NCI-H524 treated with DMSO at 0.1 percent for 48 hours (cell line): ENCODE data around the gene MTMR1.

Experiments used
- DNase-seq: peaks from one replicate; lab custom pipeline; 2025; lab: John Stamatoyannopoulos, UW

The MTMR1 gene

GRCh38 chrX:150692831-150693724 is at the start of gene MTMR1:
MTMR1 (plus strand) TSS chrX:150693396; CDS start chrX:150693531, 135 bp downstream.
- no peak for DNase-seq

DNA sequence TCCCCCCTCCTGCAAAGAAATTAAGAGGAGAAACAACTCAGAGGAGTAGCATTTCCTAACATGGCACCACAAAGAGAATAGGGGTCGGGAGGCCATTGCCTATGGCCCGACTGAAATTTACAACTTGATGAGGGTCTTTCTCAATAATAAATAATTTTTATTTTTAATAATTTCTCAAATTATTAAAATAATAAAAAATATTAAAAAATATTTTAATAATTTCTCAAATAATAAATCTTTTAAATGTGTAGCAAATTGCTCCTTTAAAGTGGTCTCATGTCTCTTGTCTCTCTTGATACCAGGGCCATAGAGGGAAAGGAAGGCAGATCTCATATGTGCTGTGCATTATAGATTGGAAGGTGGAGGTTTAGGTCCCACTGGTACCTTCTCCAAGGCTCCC is 49.2 kb upstream of the MTMR1 start:
- no peak for DNase-seq

GRCh38 chrX:150644422-150644821 is 48.8 kb upstream of the MTMR1 start:
- no peak for DNase-seq

DNA sequence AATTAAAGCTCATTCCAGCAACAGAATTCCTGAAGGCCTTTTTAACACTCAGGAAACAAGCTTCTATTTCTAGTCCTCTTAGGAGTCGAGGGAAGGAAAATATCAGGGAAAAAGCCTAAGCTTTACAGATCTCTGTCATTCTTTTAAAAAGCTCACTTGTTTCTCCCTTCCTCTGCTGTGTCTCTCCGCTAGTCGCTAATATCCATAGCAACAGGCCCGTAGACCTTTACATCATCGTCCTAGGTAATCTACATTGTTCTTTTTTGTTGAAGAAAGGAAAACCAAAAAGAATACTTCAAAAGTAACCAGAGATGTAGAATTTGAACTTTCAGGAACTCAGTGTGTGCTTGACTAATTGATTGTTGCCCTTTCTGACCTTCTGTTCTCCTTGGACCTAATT is 45.9 kb upstream of the MTMR1 start:
- no peak for DNase-seq

DNA sequence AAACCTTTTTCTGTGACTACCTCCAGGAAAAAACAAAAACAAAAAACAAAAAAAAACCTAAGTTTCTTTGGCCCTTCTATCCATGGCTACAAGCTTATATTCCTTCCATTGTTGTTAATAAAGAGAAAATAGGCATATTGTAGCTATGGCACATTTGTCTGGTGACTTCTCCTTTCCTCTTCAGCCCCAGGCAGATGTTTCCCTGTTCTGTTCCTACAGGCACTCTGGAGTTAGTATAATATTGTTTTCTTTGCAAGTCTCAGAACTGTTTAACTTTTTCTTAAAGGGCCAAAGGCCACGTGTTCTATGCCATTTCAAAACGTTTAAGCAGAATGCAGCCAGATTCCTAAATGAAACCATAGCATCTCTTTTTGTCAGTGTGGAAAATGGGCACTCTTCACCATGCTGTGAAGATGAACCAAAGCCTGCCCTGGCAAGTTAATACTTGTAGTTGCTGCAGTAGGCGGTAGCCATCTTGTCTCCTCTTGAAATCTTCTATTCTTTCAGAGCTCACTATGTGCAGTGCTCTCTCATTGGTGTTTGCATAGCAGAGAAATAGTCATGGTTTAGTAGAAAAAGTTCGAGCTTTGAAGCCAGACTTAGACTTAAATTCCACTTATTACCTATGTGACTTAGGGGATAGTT is 44.8 kb upstream of the MTMR1 start:
- DNase-seq, result no peak

DNA sequence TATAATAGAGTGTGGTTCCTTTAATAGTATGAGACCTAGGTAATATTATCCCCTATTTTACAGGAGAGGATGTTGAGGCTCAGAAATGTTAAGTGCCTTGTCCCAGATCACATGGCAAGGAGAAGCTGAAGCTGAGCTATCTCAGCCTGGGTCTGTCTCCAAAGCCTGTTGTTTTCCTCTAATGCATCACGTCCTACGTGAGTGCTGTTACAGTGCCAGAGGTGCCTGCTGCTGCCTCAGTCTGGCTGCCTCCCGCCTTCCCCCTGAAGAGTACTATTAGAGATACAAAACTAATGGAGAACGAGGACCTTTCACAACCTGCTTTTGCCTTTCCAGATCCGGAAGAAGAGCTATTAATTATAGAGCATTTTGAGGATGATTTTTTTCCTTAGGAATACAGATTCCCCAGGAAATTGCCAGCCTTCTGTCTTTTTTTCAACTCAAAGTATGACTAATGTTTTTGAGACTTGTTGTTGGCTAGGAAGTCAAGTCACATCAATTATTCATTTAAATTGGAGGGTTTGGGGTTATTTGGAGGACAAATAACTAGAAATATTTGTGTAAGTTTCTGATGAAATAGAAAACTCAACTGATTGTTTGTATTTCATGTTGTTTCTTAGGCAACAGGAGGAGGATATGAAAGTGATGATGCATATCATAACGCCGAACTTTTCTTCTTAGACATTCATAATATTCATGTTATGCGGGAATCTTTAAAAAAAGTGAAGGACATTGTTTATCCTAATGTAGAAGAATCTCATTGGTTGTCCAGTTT is 43.9 kb upstream of the MTMR1 start:
- no peak for DNase-seq

GRCh38 chrX:150651906-150652305 is 41.3 kb upstream of the MTMR1 start:
- no peak for DNase-seq

- no peak for DNase-seq
Measured at GRCh38 chrX:150655788-150656187, 37.4 kb upstream of the MTMR1 start.

GRCh38 chrX:150663073-150663472 is 30.1 kb upstream of the MTMR1 start:
- DNase-seq, result no peak

- no peak for DNase-seq
Measured at GRCh38 chrX:150664290-150664689, 28.9 kb upstream of the MTMR1 start.

DNA sequence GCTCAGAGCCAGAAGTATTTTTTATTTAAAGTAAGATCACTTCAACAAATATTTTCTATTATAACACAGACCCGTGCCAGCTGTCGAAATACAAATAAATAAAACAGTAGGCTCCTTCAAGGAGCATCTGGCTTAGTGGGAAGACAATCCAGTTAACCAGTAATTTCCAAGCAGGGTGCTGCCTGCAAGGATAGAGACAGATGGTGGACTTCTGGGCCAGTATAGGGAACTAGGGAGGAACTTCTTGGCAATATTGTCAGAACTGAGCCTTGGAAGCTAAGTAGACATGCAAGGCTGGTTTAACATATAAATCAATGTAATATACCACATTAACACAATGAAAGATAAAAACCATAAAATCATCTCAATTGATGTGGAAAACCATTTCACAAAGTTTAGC is 17.0 kb upstream of the MTMR1 start:
- DNase-seq, result peak; percentile 77

- peak; percentile 14 for DNase-seq
Measured at GRCh38 chrX:150680974-150681373, 12.2 kb upstream of the MTMR1 start.

DNA sequence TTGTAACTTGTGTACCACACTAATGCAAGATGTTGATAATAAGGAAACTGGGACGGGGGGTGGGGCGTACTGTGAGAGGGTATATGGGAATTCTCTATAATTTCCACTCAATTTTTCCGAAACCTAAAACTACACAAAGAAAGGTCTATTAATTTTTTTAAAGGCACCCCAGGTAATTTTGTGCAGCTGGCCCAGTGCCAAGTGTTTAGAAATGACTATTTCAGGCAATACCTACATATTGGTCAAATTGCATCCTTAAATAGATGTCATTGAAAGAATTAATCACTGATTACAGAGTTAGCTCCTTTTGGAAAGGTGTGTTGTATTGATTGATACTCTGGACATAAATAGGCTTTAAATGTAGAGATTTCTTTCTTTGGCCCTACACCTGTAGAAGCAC is 10.1 kb upstream of the MTMR1 start:
- no peak for DNase-seq

DNA sequence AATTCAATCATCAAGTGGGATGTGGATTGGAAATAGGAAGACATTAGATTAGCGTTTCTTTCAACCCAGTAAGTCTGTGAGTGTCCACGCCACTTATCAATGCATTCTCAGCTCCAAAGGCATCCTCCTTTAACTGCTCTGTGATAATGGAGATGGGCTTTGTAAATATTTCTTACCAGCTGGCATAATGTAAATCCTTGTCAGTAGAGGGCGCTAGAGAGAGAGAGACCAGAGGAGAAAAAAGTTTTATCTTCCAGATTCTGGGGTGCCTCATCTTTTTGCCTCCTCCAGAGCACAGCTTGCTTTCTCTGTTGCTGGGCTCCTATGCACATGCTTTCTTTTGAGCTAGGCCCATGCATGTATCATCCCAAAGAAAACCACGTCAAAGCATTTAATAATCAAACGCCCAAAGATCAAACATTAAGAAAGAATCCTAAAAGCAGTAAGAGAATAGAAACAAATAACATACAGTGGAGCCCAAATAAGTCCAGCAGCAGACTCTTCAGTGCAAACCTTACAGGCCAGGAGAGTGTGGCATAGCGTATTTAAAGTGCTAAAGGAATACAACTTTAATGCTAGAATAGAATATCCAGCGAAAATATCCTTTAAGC is 9.6 kb upstream of the MTMR1 start:
- no peak for DNase-seq

DNA sequence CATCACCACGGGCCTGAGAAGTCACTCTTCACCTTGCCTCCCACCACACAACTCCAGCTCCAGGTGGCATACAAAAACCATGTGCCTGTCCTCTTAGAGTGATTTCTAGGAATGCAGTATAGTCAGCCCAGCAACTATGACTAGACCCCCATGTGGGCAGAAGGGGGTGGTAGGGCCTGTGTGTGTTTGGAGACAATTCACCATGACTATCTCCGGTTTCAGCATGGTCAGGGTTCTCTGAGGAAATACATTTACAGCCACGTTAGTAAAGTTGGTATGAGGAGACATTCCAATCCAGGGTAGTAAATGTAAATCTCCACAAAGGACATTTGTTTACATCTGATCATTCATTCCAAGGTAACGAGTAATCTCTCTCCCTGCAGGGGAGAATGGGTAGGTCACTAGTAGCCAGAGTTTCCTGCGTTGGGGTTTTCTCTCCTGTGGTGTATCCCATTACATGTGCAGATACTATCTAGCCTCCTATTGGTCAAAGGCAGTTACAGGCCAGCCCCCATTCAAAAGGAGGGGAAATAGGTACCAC is 4.2 kb upstream of the MTMR1 start:
- DNase-seq, result no peak

DNA sequence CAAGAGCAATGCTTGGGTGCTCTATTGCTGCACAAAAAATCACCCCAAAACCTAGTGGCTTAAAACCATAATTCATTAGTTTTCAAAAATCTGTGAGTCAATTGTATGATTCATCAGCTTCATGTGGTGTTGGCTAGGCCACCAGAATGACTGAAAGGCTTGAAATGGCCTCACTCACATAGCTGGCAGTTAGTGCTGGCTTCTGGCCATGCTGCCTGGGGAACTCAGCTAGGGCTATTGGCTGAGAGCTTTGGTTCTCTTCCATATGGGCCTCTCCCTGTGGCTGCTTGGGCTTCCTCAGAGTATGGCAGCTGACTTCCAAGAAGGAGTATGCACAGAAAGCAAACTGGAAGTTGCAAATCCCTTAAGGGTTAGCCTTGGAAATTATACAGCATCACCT is 3.1 kb upstream of the MTMR1 start:
- DNase-seq, result no peak

GRCh38 chrX:150692296-150692695 is 900 bp upstream of the MTMR1 start:
- DNase-seq, result no peak

DNA sequence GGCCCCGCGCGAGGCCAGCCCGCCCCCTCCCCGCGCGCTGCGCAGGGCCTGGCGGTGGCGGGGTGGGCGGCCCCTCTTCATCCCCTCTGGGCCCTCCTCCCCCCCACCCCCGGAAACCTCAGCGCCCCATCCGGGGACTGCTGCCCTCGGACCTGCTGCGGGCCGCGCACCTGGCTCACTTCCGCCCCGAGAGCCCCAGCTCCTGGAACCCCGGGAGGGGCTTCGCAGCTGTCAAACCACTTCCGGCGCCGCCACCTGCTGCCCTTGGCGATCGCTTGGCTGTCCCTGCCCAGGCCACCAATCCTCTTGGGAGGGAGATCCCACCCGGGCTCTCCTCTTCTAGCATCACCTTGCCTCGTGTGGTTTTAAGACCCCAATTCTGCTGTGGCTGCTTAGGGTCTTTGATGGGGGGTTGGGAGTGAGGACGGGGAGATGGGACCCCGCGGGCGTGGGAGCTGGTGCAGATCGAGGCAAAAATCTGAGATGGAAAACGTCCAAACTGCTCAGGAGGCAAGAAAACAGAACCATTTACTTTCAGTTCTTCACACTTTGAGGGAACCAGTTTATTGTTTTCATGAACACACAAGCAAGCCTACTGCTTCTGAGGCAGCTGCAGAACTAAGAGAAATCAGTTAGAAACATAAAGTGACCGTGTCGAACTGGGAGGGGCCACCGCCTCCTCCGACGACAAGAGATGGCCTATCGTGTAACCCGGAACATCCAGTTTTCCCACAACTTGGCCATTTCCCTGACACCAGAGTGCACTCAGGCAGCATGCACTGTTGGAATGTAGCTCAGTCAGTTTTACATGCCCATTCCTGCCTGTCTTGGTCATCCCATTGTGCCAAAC is 754 bp downstream of the MTMR1 start:
- no peak for DNase-seq

DNA sequence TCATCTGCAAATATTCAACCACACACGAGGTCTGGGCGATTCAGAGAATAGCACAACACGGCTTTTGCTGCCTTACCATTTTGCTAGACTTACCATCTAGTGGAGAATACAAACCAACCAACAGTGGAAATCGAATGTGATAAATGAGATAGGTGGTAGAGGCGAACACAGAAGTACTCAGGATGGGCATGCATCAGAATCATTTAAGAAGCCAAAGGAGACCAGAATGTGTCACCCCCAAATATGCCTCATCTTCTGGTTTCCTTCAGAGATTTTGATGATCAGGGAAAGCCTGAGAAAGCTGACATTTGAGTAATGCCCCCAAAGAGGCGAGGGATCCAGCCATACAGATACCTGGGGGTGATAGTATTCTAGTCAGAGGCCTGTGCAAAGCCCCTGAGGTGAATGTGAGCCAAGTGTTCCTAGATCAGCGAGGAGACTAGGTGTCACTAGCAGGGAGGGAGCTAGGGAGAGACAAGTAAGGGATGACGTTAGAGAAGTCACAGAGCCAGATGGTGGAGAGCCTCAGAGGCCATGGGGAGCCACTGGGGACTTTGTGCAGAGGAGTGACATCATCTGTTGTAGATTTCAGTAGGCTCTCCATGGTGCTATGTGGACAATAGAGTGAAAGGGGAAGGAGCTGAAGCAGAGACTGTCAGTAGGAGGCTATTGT is 1.7 kb downstream of the MTMR1 start:
- peak; percentile 23 for DNase-seq

DNA sequence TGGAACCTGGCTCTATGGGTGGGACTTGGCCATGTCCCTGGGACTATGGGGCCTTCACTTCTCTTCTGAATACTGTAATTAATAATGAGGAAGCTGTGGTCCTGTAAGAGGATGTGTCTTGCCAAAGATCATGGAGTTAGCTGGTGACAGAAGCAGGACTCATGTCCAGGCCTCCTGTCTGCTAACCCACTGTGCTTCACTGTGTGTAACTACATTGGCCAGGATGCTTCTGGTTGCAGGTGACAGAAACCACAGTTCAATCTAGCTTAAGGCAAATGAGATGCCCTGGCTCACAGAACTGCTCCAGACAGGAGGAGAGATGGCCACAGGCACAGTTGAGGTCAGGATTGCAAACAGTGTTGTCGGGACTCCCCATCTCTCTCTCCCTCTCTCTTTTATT is 3.1 kb downstream of the MTMR1 start:
- no peak for DNase-seq

- DNase-seq, result no peak
Measured at GRCh38 chrX:150696866-150697265, 3.7 kb downstream of the MTMR1 start.
